HG03135 (cell line): Measurements from ENCODE around the gene TBCK.
"Not testable (repeated sequence)": the region's sequence is repeated elsewhere in the genome, so short reads cannot be mapped to it uniquely, and the experiment has no call there.

Experiments
- ATAC-seq: cut with Tn5 transposase; IDR thresholded peaks from one replicate; pipeline ENCODE4 v1.9.1; 2021; ENCODE audit warnings: mild to moderate bottlenecking, moderate library complexity; ENCODE audit not compliant: unreplicated experiment

Gene TBCK

GRCh38 chr4:106321814-106322213 is 5.8 kb upstream of the TBCK start:
- not testable (repeated sequence) for ATAC-seq

- not testable (repeated sequence) for ATAC-seq
These were observed 5.2 kb upstream of the TBCK start for GRCh38 chr4:106321168-106321567.

- ATAC-seq: no peak
These were observed 4.2 kb upstream of the TBCK start for GRCh38 chr4:106320235-106320634.

- no peak for ATAC-seq
These were observed 2.5 kb upstream of the TBCK start for GRCh38 chr4:106318511-106318910.

GRCh38 chr4:106317815-106318214 is 1.8 kb upstream of the TBCK start:
- ATAC-seq: no peak

GRCh38 chr4:106316773-106317409 is 882 bp upstream of the TBCK start:
- peak; percentile 6 for ATAC-seq

GRCh38 chr4:106315476-106315967 is 487 bp downstream of the TBCK start:
- ATAC-seq: peak; percentile 19

- ATAC-seq: no peak
These were observed 1.0 kb downstream of the TBCK start for GRCh38 chr4:106314960-106315359.

- no peak for ATAC-seq
These were observed 2.9 kb downstream of the TBCK start for GRCh38 chr4:106312997-106313522.

GRCh38 chr4:106312377-106312776 is 3.6 kb downstream of the TBCK start:
- ATAC-seq: no peak

- ATAC-seq: no peak
These were observed 9.4 kb downstream of the TBCK start for GRCh38 chr4:106306561-106306960.

GRCh38 chr4:106305435-106306055 is 10.5 kb downstream of the TBCK start:
- ATAC-seq: no peak

GRCh38 chr4:106304632-106305031 is 11.4 kb downstream of the TBCK start:
- ATAC-seq: no peak

- no peak for ATAC-seq
These were observed 12.3 kb downstream of the TBCK start for GRCh38 chr4:106303548-106304281.

GRCh38 chr4:106302062-106302438 is 14.0 kb downstream of the TBCK start:
- ATAC-seq: no peak

- no peak for ATAC-seq
These were observed 14.5 kb downstream of the TBCK start for GRCh38 chr4:106301393-106302061.

- ATAC-seq: no peak
These were observed 16.0 kb downstream of the TBCK start for GRCh38 chr4:106299977-106300376.

- no peak for ATAC-seq
These were observed 18.6 kb downstream of the TBCK start for GRCh38 chr4:106297245-106298035.

GRCh38 chr4:106294062-106294461 is 21.9 kb downstream of the TBCK start:
- no peak for ATAC-seq

- no peak for ATAC-seq
These were observed 24.3 kb downstream of the TBCK start for GRCh38 chr4:106291678-106292077.
